ENCODE data around the gene AK9.
"Not testable (repeated sequence)": the region's sequence is repeated elsewhere in the genome, so short reads cannot be mapped to it uniquely, and the experiment has no call there.

AK9 gene

GRCh38 chr6:109625199-109625598 is 65.8 kb downstream of the AK9 start:
- DNase-seq (ENCODE audit: low read depth), result no peak

DNA sequence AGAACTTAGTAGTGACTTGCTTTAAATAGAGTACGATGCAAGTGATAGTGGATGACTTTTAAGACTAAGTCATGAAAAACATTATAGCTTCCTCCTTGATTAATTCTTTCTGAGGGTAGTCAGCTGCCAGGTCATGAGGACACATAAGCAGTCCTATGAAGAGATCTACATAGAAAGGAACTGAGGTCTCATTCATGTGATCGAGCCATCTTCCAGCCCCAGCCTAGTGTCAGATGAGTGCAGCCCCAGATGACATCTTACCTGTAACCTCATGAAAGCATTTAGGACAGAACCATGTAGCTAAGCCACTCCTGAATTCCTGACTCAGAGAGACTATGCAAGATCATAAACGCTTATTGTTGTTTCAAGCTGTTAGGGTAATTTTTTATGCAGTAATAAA is 67.7 kb downstream of the AK9 start:
- no peak for DNase-seq (ENCODE audit: low read depth)

DNA sequence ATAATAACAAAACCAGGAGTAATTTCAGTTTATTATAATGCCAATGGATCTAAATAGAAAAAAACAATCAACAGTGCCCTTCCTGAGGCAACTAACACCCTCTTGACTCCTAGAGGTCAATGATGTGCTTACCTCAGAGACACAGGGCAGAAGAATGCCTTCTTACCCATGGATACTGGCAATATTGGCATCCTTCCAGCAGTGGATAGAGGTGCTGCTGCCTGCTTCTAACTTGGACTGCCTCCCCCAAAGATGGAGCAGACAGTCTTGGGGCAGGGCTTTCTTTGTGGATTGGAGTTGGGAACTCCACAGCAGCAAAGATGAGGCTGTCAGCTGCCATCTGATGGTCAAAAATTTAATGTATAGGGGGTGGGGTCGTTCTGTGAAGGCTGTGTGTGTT is 78.7 kb downstream of the AK9 start:
- no peak for DNase-seq (ENCODE audit: low read depth)

DNA sequence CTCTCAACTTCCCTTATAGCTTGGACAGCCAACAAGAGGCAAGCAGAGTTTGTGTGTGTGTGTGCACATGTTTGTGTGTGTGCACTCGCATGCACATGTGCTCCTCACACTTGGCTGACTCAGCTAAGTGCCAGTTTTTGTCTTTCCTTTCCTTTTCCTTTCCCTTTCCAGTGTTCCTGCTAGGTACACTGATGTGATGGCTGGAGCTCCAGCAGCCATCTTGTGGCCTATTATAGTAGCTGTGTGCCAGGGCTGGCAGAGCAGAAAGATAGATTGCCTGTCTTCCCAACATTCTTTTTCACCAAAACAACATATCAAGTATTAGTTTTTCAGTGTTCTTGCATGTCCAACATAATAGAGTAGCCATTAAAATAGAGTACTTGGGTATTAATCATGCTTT is 79.5 kb downstream of the AK9 start:
- no peak for DNase-seq (ENCODE audit: low read depth)

DNA sequence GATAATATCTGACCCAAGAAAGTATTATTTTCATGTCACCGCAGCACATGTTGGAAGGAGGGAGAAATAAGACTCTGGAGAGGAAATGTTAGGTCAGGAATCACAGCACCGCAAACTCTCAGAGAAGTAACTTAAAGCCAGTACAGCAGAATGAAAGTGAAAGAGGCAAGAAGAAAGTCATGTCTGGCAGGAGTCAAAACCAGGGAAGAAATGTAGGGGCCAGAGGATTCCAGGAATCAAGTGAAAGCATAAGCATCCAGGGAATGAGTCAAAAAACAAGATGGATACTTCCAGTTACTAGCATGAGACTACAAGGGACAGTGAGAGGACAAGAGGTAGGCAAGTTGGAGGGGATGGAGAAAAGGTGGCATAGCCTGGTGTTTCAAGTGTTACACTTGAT is 80.4 kb downstream of the AK9 start:
- DNase-seq (ENCODE audit: low read depth), result no peak

DNA sequence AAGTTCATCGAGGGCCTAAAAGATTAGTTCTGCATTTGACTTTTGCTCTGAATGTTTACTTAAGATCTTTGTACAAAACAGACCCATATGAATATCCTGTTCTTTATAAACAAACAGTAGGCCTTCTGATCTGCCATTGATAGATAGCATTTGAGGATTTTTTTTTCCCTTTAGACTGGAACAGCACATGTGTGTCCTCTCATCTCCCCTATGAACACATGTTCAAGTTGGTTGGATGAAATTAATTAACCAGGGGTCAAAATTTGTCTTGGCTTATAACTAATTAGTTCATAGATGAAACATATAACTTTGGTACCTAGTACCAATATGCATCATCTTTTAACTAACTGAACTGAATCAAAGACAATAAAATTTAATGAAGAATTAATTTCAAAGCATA is 81.3 kb downstream of the AK9 start:
- DNase-seq (ENCODE audit: low read depth), result no peak

DNA sequence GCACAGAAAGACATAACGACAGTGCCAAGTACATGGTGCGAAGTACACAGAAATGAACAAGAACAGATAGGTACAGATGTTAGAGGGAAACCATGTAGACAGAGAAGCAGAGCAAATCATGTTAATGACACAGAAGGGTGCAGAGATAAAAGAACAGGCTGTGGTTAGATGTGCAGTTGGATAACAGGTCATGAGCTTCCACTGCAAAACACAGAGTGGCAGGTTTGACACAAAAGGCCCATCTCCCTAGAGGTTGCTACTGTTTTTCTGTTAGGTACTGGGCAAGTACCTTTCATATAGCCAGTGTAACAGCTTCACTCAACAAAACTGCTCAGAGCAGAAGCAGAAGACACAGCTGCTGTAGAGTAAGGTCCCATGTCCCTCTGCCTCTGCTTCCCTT is 84.6 kb downstream of the AK9 start:
- no peak for DNase-seq (ENCODE audit: low read depth)

- no peak for DNase-seq (ENCODE audit: low read depth)
Measured at GRCh38 chr6:109595998-109596397, 95.0 kb downstream of the AK9 start.

- no peak for DNase-seq (ENCODE audit: low read depth)
Measured at GRCh38 chr6:109580519-109580918, 110.5 kb downstream of the AK9 start.

- no peak for DNase-seq (ENCODE audit: low read depth)
Measured at GRCh38 chr6:109579361-109579760, 111.6 kb downstream of the AK9 start.

GRCh38 chr6:109569901-109570300 is 121.1 kb downstream of the AK9 start:
- DNase-seq (ENCODE audit: low read depth), result not testable (repeated sequence)

DNA sequence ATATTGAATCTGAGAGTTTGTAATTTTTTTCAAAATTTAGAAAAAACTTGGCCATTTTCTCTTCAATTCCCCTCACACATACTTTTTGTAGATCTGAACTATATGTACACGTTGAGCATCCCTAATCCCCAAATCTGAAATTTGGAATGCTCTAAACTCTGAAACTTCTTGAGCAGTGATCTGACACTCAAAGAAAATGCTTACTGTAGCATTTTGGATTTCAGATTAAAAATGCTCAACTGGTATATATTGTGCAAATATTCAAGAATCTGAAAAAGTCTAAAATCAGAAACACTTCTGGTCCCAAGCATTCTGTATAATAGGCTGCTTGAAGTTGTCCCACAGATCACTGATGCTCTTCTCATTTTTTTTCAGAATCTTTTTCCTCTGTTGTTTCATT is 129.2 kb downstream of the AK9 start:
- DNase-seq (ENCODE audit: low read depth), result no peak

DNA sequence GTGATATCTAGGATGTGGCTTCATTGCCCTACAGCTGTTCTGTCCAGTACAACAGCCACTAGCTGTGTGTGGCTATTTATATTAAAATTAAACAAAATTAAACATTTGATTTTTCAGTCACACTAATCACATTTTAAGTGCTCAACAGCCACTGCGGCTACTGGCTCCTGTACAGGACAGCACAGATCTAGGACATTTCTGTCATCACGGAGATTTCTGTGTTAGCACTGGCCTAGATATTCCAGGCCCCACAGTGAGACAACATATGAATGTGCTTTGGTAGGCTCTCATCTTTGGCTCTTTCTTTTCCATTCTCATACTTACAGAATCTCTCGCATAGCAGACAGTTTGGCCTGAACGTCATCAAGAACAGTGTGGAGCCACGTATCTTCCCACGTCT is 159.6 kb downstream of the AK9 start:
- no peak for DNase-seq (ENCODE audit: low read depth)

DNA sequence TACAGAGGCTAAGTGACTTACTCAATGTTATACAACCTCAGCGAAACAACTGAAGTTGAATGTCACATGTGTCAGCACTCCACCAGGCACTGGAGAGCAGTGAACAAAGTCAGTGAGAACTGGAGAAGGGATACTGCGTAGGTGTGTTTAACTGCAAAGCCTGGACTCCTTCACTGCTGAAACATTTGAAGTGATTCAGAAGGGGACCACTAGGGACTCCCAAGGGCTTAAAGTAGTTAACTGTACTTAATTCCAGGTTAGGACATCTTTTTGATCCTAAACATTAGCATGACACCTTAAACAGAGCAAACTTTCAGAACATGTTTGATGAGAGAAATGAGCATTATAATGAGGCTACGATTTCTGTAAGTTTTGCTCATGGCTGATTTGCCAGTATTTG is 163.0 kb downstream of the AK9 start:
- DNase-seq (ENCODE audit: low read depth), result no peak

GRCh38 chr6:109526905-109527628 is 163.9 kb downstream of the AK9 start:
- no peak for DNase-seq (ENCODE audit: low read depth)

- no peak for DNase-seq (ENCODE audit: low read depth)
Measured at GRCh38 chr6:109524129-109524528, 166.9 kb downstream of the AK9 start.

GRCh38 chr6:109523478-109523877 is 167.5 kb downstream of the AK9 start:
- no peak for DNase-seq (ENCODE audit: low read depth)

- DNase-seq (ENCODE audit: low read depth), result no peak
Measured at GRCh38 chr6:109521080-109521479, 169.9 kb downstream of the AK9 start.

DNA sequence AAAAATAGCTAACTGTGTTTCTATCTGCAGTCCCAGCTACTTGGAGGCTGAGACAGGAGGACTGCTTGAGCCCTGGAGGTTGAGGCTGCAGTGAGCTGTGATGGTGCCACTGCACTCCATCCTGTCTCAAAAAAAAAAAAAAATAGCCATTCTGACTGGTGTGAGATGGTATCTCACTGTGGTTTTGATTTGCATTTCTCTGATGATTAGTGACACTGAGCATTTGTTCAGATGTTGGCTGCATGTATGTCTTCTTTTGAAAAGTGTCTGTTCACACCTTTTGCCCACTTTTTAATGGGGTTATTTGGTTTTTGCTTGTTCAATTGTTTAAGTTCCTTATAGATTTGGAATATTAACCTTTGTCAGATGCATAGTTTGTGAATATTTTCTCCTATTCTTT is 171.4 kb downstream of the AK9 start:
- not testable (repeated sequence) for DNase-seq (ENCODE audit: low read depth)

- DNase-seq (ENCODE audit: low read depth), result no peak
Measured at GRCh38 chr6:109516929-109517328, 174.1 kb downstream of the AK9 start.

- no peak for DNase-seq (ENCODE audit: low read depth)
Measured at GRCh38 chr6:109515781-109516409, 175.1 kb downstream of the AK9 start.

GRCh38 chr6:109514946-109515345 is 176.1 kb downstream of the AK9 start:
- no peak for DNase-seq (ENCODE audit: low read depth)

- no peak for DNase-seq (ENCODE audit: low read depth)
Measured at GRCh38 chr6:109513571-109514071, 177.4 kb downstream of the AK9 start.

DNA sequence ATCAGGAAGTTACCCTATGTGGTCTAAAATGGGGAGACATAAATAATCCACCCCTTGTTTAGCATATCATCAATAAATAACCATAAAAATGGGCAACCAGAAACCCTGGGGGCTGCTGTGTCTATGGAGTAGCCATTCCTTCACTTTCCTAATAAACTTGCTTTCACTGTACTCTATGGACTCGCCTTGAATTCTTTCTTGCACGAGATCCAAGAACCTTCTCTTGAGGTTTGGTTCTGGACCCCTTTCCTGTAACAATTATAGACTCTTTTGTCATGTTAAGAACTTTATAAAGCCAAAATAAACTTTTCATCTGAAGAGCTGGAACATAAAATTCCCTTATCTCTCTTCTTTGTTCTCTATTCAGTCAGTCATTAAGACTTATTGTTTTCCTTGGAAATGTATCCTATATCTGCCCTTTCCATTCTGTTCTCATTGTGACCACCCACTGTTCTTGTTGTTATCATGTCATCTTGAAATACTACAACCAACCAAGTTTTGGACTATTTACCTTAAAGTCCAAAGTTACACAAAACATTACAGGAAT is 178.7 kb downstream of the AK9 start:
- DNase-seq (ENCODE audit: low read depth), result no peak

All from activated T-helper 9 cell treated with anti-CD3 and anti-CD28 coated beads, Interleukin-2, amount 50 U/mL, for 16 hours (primary cell).